ENCODE data around the gene PNCK.

PNCK gene

DNA sequence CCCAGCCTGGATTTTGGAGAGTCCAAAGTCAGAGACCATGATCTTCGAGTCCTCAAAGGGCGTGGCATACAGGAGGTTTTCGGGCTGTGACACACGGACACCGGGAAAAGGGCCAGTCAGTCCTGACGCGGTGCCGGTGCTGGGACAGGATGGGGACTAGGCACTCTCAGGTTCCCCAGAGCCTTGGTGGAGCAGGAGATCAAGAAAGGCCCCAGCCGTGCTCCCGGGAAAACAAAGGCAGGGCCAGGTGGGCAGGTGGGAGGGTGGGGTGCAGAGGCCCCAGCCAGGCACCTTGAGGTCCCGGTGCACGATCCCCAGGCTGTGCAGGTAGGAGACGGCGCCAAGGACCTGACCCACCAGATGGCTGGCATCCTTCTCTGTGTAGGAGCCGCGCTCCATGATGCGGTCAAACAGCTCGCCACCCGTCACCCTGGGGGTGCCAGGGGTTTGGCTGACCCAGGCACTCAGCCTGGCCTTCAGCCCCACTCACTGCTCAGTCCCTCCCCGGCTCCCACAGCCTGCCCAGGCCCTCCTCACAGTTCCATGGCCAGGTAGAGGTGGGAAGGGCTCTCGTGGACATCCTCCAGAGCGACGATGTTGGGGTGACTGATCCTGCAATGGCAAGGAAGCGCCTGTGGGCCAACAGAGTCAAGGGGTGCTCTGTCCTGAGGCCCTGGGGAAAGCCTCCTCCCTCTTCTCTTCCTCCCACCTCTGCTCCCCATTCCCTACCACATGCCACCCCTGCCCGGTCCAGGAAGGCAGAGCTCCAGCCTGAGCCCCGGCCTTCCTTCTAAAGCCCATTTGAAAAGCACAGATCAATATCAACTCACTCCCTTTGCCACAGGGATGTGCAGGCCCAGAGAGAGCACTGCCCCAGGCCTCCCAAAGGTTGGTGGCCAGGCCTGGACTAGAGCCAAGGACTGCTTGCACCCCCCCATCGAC is 1.8 kb downstream of the PNCK start:
- POLR2A ChIA-PET = no interaction called here
- DNase-seq (ENCODE audit: low read depth, low spot score) = no peak
- no peak for TF ChIP-seq CTCF (IDR thresholded peaks at IDR 0.05; ENCODE audit: insufficient read depth, low read length, missing control alignments)
- CTCF ChIA-PET = interaction anchor here (0.6 to 8.3 kb wide), 4 partner anchors 11 to 730 kb away, joined by 3 to 107 read pairs (median 4); no protein-coding TSS in a partner anchor
- no peak overlapping the region for H3K4me3 ChIP-seq (ENCODE audit: low read depth, low read length)

DNA sequence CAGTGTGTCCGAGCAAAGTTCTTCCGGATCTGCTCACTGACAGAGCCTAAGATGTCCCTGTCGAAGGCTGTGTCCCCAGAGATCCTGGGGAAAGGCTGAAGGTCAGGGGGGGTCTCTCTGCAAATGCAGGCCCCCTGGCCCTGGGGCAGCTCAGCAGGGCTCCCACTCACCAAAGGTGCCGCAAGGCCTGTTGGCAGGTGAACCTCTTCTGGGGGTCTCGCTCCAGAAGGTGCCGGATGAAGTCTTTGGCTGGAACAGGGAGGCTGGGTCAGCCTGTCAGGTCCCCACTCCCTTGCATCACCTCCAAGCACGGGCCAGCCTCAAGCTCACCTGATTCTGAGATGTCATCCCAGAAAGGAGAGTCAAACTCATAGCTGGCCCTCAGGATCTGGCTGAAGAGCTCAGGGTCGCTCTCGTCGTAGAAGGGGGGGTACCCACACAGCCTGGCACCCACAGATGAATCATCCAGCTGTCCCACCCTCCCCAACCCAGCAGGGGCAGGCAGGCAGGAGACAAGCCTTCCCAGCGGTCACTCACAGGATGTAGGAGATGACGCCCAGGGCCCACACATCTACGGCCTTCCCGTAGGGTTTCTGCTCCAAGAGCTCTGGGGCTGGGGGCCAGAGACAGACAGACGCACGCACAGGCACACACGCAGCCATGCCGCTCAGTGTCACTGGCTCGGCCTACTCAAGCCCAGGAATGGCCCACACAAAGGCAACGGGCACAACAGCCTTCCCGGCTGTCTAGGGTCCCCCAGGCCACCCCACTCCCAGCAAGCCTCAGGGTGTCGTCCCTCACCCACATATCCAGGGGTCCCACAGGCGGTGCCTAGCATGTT is 2.6 kb downstream of the PNCK start:
- TF ChIP-seq CTCF (IDR thresholded peaks at IDR 0.05; ENCODE audit: insufficient read depth, low read length, missing control alignments) = no peak
- POLR2A ChIA-PET = no interaction called here
- no peak for DNase-seq (ENCODE audit: low read depth, low spot score)
- no peak overlapping the region for H3K4me3 ChIP-seq (ENCODE audit: low read depth, low read length)
- CTCF ChIA-PET = interaction anchor here (0.6 to 11.8 kb wide), 6 partner anchors 8 to 729 kb away, joined by 3 to 122 read pairs (median 31); no protein-coding TSS in a partner anchor

GRCh38 chrX:153669901-153670731 is 3.5 kb downstream of the PNCK start:
- CTCF ChIA-PET = interaction anchor here (1.1 to 11.8 kb wide), 13 partner anchors 9 to 719 kb away, joined by 3 to 122 read pairs (median 5); no protein-coding TSS in a partner anchor
- no peak for DNase-seq (ENCODE audit: low read depth, low spot score)
- POLR2A ChIA-PET = no interaction called here
- H3K4me3 ChIP-seq (ENCODE audit: low read depth, low read length) = no peak overlapping the region
- no peak for TF ChIP-seq CTCF (IDR thresholded peaks at IDR 0.05; ENCODE audit: insufficient read depth, low read length, missing control alignments)

- POLR2A ChIA-PET = no interaction called here
- no peak overlapping the region for H3K4me3 ChIP-seq (ENCODE audit: low read depth, low read length)
- TF ChIP-seq CTCF (IDR thresholded peaks at IDR 0.05; ENCODE audit: insufficient read depth, low read length, missing control alignments) = peak; percentile 73
- CTCF ChIA-PET = interaction anchor here (0.8 to 11.8 kb wide), 24 partner anchors 9 to 728 kb away, joined by 3 to 122 read pairs (median 6); partner anchors contain the start of genes CCNQ and SLC6A8
- no peak for DNase-seq (ENCODE audit: low read depth, low spot score)
Observed at GRCh38 chrX:153669174-153669890, 4.3 kb downstream of the PNCK start.

DNA sequence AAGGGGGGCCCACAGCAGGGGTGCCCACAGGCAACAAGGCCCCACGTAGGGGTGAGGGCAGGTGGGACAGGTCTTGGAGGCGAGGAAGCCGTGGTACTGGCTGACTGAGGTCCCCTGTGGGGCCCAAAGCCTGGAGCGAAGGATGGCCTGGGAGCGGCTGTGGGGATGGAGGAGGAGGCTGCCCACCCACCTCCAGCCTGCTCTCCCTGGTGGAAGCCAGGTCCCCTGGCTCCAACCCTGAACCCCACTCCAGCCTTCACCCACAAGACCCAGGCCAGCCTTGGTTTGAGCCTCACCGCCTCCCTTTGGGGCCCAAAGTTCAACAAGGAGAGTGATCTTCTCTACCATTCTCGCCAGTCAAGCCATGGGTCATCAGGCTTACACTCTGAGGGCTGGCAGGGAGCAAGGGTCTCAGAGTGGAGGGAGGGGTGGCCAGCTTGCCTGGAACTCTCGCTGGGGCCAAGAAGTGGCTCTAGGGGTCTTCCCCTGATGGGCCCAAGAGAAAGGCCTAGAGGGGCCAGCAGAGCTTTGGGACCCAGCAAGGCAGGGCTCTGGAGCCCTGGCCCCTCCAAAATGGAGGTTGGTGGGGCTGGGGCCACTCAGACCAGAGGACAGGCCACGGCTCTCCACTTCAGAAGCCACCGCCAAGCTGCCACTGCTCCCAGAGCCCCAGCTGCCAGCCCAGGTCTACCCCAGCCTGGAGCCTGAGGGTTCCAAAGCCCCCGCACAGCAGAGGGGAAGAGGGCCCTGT is 5.0 kb downstream of the PNCK start:
- TF ChIP-seq CTCF (IDR thresholded peaks at IDR 0.05; ENCODE audit: insufficient read depth, low read length, missing control alignments) = no peak
- DNase-seq (ENCODE audit: low read depth, low spot score) = no peak
- no peak overlapping the region for H3K4me3 ChIP-seq (ENCODE audit: low read depth, low read length)
- CTCF ChIA-PET = interaction anchor here (0.8 to 11.8 kb wide), 33 partner anchors 10 to 727 kb away, joined by 3 to 122 read pairs (median 6); partner anchors contain the start of genes CCNQ and SLC6A8
- POLR2A ChIA-PET = interaction anchor here (0.5 kb wide), 1 partner anchor 76 kb away, joined by 3 read pairs; no protein-coding TSS in a partner anchor

Measured in AG04449 (cell line).